Heart right ventricle (tissue), 16 donors: ENCODE data around the gene UBL3. TPM values are rescaled to one million over a fixed set of nuclear protein-coding genes. Genes with fewer than 3 reads are reported as not detected.

Experiments
- ATAC-seq, 8 donors: fragments of 200-7000 bp; cut with Tn5 transposase; one replicate each; pipeline ENCODE4 v1.9.1; 2020; ENCODE audit warnings: mild to moderate bottlenecking in 8 of 8, moderate library complexity in 8 of 8, moderate number of reproducible peaks in 1 of 8
- DNase-seq, 2 donors: peaks; one replicate each; pipeline ENCODE4 v3.0.0-alpha.2; 2020
- H3K27ac ChIP-seq, 10 donors: fragments of 200-600 bp; sonication (generic) in 2 of 10; one replicate each; pipeline versions ENCODE4 v1.5.0 to v1.8.0; 2020 to 2022; ENCODE audit warnings: mild to moderate bottlenecking in 3 of 10
- H3K27me3 ChIP-seq, 7 donors: fragments of 200-600 bp; one replicate each; pipeline ENCODE4 v1.8.0; 2021 to 2022; ENCODE audit warnings: mild to moderate bottlenecking in 2 of 7
- H3K36me3 ChIP-seq, 9 donors: fragments of 200-600 bp; sonication (generic) in 1 of 9; one replicate each; pipeline versions ENCODE4 v1.5.0 to v1.8.0; 2020 to 2022; ENCODE audit warnings: mild to moderate bottlenecking in 2 of 9
- H3K4me1 ChIP-seq, 9 donors: fragments of 200-600 bp; sonication (generic) in 1 of 9; one replicate each; pipeline versions ENCODE4 v1.5.0 to v1.8.0; 2020 to 2022; ENCODE audit warnings: mild to moderate bottlenecking in 4 of 9
- H3K4me3 ChIP-seq, 10 donors: fragments of 200-600 bp; sonication (generic) in 2 of 10; one replicate each; pipeline versions ENCODE4 v1.5.0 to v1.8.0; 2020 to 2022; ENCODE audit warnings: mild to moderate bottlenecking in 7 of 10, moderate library complexity in 2 of 10
- H3K9me3 ChIP-seq, 11 donors: fragments of 200-600 bp in 10 of 11; sonication (generic) in 2 of 11; one replicate each; pipeline versions ENCODE4 v1.5.0 to v1.8.0; 2013 to 2022; ENCODE audit warnings: mild to moderate bottlenecking in 2 of 11, control low read depth in 1 of 11, moderate library complexity in 1 of 11
- CTCF ChIP-seq, 9 donors: fragments of 200-600 bp; sonication (generic) in 2 of 9; IDR thresholded peaks; one replicate each; pipeline versions ENCODE4 v1.5.0 to v1.8.0; 2021 to 2022; ENCODE audit warnings: antibody characterized with exemption in 9 of 9, mild to moderate bottlenecking in 5 of 9, moderate library complexity in 1 of 9
- WGBS, 2 donors: extraction: QIAGEN DNeasy Blood & Tissue Kit; methylation state at CpG; one replicate each; pipeline ENCODE4 v1.1.7; 2013; ENCODE audit warnings: inconsistent platforms in 1 of 2; 5-methylcytosine and 5-hydroxymethylcytosine counted together
- intact Hi-C, 10 donors: fragments of 100-400 bp; cut with DNase I; formaldehyde crosslinking; loops; one replicate each; pipeline versions ENCODE4 v1.11.1 to v1.14.2; 2022
- polyA plus RNA-seq, 2 donors: library from polyadenylated mRNA; stranded (reverse); fragments of 200-250 nt; gene quantifications; one replicate each; pipeline ENCODE4 v1.2.3, GENCODE V29; 2013
- total RNA-seq, 10 donors: library from RNA; stranded (reverse); fragmentation: NEBNext Ultra II Directional in 3 of 10; extraction: Animal tissue kit (Norgen Biotek cat#: 25700) in 3 of 10; gene quantifications; one replicate each; pipeline versions ENCODE4 v1.2.1 to v1.2.4, GENCODE V29; 2021 to 2023
- donor health status: Arrhythmogenic right ventricular cardiomyopathy.
- donor health status: ischemic (EF 13 %, LVEDD 7.1; RV severe dilation, severe dysfunction).
- donor health status: healthy with polysubstance abuse.
- donor health status: DM: no; HTN: yes; CAD: no.
- donor health status: DM: no; HTN: no; CAD: no.
- donor health status: ischemic (EF 25% LVEDD 6.9; RV normal size, moderate dysfunction).
- donor health status: ischemic (EF 25% LVEDD 5.7; RV mildly dilated, moderate dysfunction).
- donor health status: healthy.
- donor health status: DM: yes; HTN: yes; CAD: no.
- donor health status: Ischemic cardiomyopathy.
- donor health status: ischemic (EF 35%, LVEDD 5.7; RV mildly dilated, moderate dysfunction).
- donor health status: nonischemic (EF 11% LVEDD 7.7; RV severe dilation, severe dysfunction).
- donor health status: DM: yes; HTN: yes; CAD: no.
- donor health status: PGD.
- donor health status: ischemic (EF 29% LVEDD 5.4; RV normal size, mild dysfunction).
- donor health status: nonischemic (EF 23%, LVEDD 6.1; RV moderate dilation, normal function).

The UBL3 gene
- total and polyA plus RNA-seq, 12 donors, result 6.7 to 24.3 (median 20.8) TPM

- Histone ChIP-seq H3K27ac (no peak overlapping the region), H3K9me3 (no peaks in the 10 kb centered on the region), H3K4me1 (peaks cover 0 to 20% (median 0%) of the 10 kb centered on the region in 9 donors), H3K27me3 (peaks cover 0 to 2% (median 0%) of the 10 kb centered on the region in 7 donors), H3K36me3 (no peaks in the 10 kb centered on the region), H3K4me3 (no peak overlapping the region)
- no peak for TF ChIP-seq CTCF (IDR thresholded peaks at IDR 0.05)
- no peak for DNase-seq
- ATAC-seq, result no peak
- WGBS, 2 donors, result 56 to 63% methylated on average over 4 of the region's 4 CpGs
- intact Hi-C loops, result loop anchor here in 1 of 10 donors (10.0 kb wide), 1 partner anchor 351 kb away; no protein-coding TSS in a partner anchor
Measured at GRCh38 chr13:29855784-29856183, 5.4 kb upstream of the UBL3 start.

GRCh38 chr13:29855009-29855408, 4.6 kb upstream of the UBL3 start:
- intact Hi-C loops, result loop anchor here in 1 of 10 donors (10.0 kb wide), 1 partner anchor 350 kb away; no protein-coding TSS in a partner anchor
- H3K27me3 ChIP-seq, result peaks cover 0 to under 1% (median 0%) of the 10 kb centered on the region in 7 donors
- DNase-seq (no peak), ATAC-seq (no peak)
- H3K4me1 ChIP-seq, result peaks cover 0 to 19% (median 0%) of the 10 kb centered on the region in 9 donors
- no peak overlapping the region for H3K27ac ChIP-seq
- WGBS, 2 donors, result 93 to 96% methylated on average over 4 of the region's 4 CpGs
- H3K9me3 ChIP-seq, result no peaks in the 10 kb centered on the region
- no peak for TF ChIP-seq CTCF (IDR thresholded peaks at IDR 0.05)
- no peak overlapping the region for H3K4me3 ChIP-seq
- no peaks in the 10 kb centered on the region for H3K36me3 ChIP-seq

GRCh38 chr13:29853131-29853530, 2.7 kb upstream of the UBL3 start:
- no peak for TF ChIP-seq CTCF (IDR thresholded peaks at IDR 0.05)
- Histone ChIP-seq H3K36me3 (no peaks in the 10 kb centered on the region), H3K9me3 (no peaks in the 10 kb centered on the region), H3K27me3 (no peaks in the 10 kb centered on the region), H3K4me1 (peaks cover 0 to 15% (median 0%) of the 10 kb centered on the region in 9 donors), H3K27ac (peak overlapping the region in 2 of 10 donors; percentile 13 to 33), H3K4me3 (no peak overlapping the region)
- intact Hi-C loops, result loop anchor here in 3 of 10 donors (5.0 to 10.0 kb wide), 2 partner anchors 69 to 348 kb away; no protein-coding TSS in a partner anchor
- no peak for ATAC-seq
- no peak for DNase-seq
- 64 to 75% methylated on average over 2 of the region's 2 CpGs for WGBS, 2 donors

GRCh38 chr13:29852472-29853054, 2.1 kb upstream of the UBL3 start:
- no peak for ATAC-seq
- Histone ChIP-seq H3K36me3 (no peaks in the 10 kb centered on the region), H3K4me3 (no peak overlapping the region), H3K9me3 (no peaks in the 10 kb centered on the region), H3K27me3 (no peaks in the 10 kb centered on the region), H3K4me1 (peaks cover 0 to 18% (median 0%) of the 10 kb centered on the region in 9 donors), H3K27ac (peak overlapping the region in 3 of 10 donors; percentile 9 to 33 (median 13))
- intact Hi-C loops, result loop anchor here in 3 of 10 donors (5.0 to 10.0 kb wide), 2 partner anchors 70 to 348 kb away; no protein-coding TSS in a partner anchor
- no peak for DNase-seq
- no peak for TF ChIP-seq CTCF (IDR thresholded peaks at IDR 0.05)
- WGBS, 2 donors, result 55 to 63% methylated on average over 5 of the region's 5 CpGs
